NCI-H1436 treated with DMSO at 0.1 percent for 48 hours (cell line): ENCODE data around the gene CD14.
"Not testable (repeated sequence)": the region's sequence is repeated elsewhere in the genome, so short reads cannot be mapped to it uniquely, and the experiment has no call there.

Experiments
- DNase-seq: peaks from one replicate; lab custom pipeline; 2025; lab: John Stamatoyannopoulos, UW

CD14 gene

DNA sequence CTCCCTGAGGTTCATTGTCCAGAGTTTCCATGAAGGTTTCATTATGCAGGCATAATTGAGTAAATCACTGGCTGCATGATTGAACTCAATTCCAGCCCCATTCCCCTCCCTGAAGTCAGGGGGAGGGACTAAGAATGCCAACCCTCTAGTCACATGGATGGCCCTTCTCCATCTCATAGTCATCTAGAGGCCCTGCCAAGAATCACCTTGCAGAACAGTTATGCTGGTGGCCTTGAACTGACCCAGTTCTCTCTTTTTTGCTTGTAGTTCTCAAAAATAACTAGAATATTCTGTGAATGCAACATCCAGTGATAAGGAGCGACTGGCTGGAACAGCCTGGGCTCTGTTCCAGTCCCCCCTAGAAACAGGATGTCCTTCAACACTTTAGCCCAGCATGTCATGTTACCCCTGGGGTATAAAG, 36.6 kb downstream of the CD14 start:
- no peak for DNase-seq

DNA sequence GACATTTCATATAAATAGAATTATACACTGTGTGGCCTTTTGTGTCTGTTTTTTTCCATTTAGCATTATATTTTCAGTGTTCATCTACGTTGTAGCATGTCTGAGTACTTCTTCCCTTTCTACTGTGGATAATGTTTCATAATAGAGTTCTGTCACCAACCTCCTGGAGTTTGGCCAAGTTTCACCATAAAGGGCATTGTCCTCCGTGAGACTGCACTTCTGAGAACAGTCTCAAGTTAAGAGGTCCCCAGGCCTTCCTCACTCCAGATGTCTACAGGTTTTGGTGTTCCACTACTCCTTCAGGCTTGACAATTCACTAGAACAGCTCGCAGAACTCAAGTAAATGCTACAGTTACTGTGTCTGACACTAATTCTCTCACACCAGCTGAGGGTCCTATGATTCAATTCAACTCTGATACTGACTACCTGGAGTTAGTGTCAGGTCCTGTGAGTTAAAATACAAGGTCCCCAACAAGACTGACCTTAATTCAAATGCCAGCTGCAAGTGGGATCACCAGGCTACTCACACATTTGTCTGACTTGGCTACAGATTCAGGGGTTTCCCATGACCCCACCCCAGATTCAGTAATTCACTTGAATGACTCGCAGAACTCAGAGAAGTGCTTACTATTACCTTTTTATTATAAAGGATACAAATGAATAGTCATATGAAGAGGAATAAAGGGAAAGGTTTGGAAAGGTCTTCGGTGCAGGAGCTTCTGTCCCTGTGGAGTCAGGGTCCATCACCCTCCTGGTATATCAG, 37.3 kb downstream of the CD14 start:
- no peak for DNase-seq

DNA sequence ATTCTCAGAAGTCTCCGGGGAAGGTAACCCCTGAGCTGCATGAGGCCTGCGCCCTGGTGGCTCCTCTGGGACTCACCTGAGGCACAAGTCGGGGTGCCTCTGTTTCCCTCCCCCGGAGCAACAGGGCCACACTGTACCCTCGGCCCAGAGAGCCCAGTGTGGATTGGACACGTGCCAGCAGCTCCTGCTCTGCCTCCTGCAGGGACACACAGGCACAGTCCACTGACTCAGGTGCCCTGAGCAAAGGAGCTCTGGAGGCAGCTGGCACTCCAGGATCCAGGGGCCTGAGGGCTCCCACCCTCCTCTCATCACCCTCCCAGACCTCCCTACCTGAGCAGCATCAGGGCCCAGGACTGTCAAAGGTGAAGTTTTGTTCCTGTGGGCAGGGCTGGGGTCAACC, 38.8 kb downstream of the CD14 start:
- no peak for DNase-seq

DNA sequence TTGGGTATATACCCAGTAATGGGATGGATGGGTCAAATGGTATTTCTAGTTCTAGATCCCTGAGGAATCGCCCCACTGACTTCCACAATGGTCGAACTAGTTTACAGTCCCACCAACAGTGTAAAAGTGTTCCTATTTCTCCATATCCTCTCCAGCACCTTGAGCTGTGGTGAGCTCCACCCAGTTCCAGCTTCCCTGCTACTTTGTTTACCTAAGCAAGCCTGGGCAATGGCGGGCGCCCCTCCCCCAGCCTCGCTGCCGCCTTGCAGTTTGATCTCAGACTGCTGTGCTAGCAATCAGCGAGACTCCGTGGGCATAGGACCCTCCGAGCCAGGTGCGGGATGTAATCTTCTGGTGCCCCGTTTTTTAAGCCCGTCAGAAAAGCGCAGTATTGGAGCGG, 39.9 kb downstream of the CD14 start:
- DNase-seq: not testable (repeated sequence)

DNA sequence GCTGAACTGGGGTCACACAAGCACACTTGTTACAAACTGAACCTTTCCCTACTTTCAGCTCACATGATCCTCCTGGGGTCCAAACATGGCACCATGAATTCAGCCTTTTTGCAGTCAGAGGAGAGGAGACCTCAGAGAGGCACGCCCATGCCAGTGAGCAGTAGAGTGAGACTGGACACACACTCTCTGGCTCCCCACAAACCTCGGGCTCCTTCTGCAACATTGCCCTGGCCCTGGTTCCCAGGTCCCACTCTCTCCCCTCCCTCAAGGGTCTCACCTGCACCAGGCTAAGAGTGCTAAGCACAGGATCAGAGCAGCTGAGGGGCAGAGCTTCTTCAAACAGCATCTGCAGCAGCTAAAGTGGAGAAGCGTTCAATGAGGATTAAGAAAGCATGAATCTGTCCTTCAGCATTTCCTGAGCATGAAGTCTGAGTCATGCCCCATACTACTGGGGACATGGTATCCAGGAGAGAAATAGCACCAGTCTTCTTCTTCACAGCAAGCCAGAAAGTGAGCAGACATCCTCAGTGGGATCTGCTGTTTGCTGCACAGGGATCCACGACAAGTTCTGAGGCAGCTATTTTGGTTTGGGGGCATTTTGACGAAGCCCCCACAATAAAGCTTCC, 41.1 kb downstream of the CD14 start:
- no peak for DNase-seq

DNA sequence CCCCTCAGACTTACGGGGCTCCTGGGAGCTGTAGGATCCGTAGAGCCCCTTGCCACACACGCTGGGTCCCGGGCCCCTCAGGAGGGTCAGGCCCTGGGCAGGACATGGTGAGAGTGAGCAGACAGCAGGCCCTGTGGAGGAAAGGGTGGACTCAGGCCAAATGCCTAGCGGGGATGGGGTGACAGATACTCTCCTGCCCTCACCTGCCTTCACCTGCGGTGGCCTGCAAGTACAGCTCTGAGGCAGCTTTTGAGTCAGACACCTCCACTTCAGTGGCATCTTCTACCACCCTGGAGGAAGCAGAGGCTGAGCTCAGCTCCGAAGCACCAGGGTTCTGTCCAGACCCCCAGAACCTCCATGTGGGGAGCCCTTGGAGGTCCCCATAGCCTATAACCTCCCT, 42.1 kb downstream of the CD14 start:
- no peak for DNase-seq

DNA sequence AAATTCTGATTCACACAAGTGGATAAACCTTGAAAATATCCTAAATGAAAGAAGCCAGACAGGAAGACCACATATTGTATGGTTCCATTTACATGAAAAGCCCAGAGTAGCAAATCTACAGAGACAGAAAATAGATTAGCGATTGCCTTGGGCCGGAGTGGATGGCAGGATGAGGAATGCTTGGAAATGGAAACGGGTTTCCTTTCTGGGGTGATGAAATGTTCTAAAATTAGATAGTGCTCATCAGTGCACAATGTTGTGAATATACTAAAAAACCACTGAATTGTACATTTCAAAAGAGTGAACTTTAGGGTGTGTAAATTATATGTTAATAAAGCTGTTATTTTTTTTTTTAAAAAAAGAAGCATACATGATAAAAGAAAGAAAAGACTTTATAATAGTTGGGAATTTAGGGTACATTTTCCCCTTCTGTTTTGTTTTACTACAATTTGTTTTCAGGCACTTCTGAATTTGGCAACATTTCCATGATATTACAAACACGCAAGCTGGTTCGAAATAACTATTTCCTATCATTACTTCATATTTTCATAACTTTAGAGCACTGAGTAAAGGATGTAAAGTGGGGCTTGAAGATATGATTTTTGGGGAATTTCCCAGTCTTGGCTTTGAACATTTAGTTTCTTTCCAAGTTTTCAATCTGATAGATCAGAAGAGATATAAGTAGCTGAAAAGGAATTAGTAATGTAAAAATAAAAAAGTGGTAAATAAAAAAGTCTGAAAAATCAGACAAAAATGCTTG, 44.5 kb downstream of the CD14 start:
- no peak for DNase-seq

DNA sequence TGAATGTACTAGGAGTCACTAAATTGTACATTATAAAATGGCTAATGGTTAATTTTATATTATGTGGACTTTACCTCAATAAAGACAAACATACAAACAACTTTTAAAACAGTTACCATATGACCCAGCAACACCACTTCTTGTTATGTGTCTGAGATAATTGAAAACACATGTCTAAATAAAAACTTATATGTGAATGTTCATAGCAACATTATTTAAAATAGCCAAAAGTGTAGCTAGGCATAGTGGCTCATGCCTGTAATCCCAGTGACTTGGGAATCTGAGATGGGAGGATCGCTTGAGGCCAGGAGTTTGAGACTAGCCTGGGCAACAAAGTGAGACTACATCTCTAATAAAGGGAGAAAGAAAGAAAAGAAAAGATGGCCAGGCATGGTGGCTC, 45.5 kb downstream of the CD14 start:
- DNase-seq: no peak
